Skeletal muscle satellite cell (primary cell): Measurements from ENCODE around the gene TMEM232.
"Not testable (repeated sequence)": the region's sequence is repeated elsewhere in the genome, so short reads cannot be mapped to it uniquely, and the experiment has no call there.

Experiments
- H3K27me3 ChIP-seq: 2 replicates; pipeline ENCODE4 v1.7.0; 2013; ENCODE audit warnings: low read length; ENCODE audit not compliant: control insufficient read depth, insufficient read depth
- H3K36me3 ChIP-seq: 2 replicates; pipeline ENCODE4 v1.7.0; 2013; ENCODE audit warnings: mild to moderate bottlenecking, control low read depth, low read length; ENCODE audit not compliant: insufficient read depth
- H3K4me1 ChIP-seq: 2 replicates; pipeline ENCODE4 v1.7.0; 2013; ENCODE audit warnings: low read length; ENCODE audit not compliant: control insufficient read depth, insufficient read depth
- H3K4me2 ChIP-seq: 2 replicates; pipeline ENCODE4 v1.7.0; 2013; ENCODE audit warnings: mild to moderate bottlenecking, low read length
- H3K4me3 ChIP-seq: 2 replicates; pipeline ENCODE4 v1.7.0; 2013; ENCODE audit warnings: low read length
- H3K9ac ChIP-seq: 2 replicates; pipeline ENCODE4 v1.7.0; 2013; ENCODE audit warnings: mild to moderate bottlenecking, low read depth, low read length, moderate library complexity
- H3K9me3 ChIP-seq: replicated peaks from 2 replicates; pipeline ENCODE4 v1.7.0; 2013; ENCODE audit warnings: mild to moderate bottlenecking, control low read depth, low read length

Gene TMEM232

DNA sequence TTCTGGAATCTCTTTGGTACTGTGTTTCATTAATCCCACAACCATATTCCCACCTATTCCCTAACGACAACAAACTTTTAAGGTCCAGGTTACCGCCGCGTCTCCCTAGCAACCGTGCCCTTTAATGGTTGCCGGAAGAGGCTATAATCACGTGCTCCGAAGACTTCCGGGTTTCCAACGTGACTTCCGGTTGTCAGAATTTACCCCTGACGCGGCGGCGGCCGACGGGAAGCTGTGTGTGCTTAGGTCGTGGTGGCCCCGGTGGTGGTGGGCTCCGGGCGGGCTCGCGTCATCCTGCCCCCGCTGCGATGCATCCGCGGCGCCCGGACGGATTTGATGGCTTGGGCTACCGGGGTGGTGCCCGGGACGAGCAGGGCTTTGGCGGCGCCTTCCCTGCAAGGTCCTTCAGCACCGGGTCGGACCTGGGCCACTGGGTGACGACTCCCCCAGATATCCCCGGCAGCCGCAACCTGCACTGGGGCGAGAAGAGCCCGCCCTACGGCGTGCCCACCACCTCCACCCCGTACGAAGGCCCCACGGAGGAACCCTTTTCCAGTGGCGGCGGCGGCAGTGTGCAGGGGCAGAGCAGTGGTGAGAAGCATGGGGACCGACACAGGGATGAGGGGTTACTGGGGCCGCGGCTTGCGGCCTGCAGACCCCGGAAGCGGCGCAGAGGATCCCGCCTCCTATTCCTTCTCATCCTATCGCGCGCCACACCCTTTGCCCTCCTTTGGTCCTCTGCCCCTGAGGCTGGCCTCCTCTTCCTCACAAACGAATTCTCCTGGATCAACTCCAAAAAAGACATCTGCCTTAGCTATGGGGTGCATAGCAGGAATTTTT lies 12.6 kb upstream of the TMEM232 start, which contains the start of gene SLC25A46:
Gene SLC25A46 (plus strand): TSS at position 196 of the 840 bp plus-strand sequence. CDS start 113 bp downstream, at position 309.
- Histone ChIP-seq H3K4me3 (peak within 1 kb of the TSS; percentile 87), H3K27me3 (no peaks in the 10 kb centered on the region), H3K4me2 (peak within 1 kb of the TSS; percentile 89), H3K9ac (peak within 1 kb of the TSS; percentile 93), H3K9me3 (no peaks in the 10 kb centered on the region), H3K4me1 (peaks cover 12% of the 10 kb centered on the region), H3K36me3 (peaks cover 2% of the 10 kb centered on the region)

DNA sequence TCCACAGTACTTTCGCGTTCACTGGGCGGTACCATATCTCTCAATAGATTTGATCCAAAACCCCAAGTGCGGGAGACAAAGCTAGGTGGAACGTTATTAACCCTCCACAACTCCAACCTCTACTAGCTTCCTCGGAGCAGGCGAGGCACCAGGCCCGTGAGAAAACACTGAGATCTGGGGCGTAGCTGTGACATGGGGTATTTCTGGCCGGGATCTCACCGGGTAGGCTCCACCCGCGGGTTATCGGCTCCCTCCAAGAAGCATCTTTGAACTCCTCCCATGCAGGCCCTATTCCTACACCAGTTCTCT lies 12.0 kb upstream of the TMEM232 start:
- Histone ChIP-seq H3K4me1 (peaks cover 12% of the 10 kb centered on the region), H3K9ac (peak overlapping the region; percentile 93), H3K4me2 (peak overlapping the region; percentile 89), H3K36me3 (no peaks in the 10 kb centered on the region), H3K4me3 (peak overlapping the region; percentile 87), H3K9me3 (no peaks in the 10 kb centered on the region), H3K27me3 (no peaks in the 10 kb centered on the region)

DNA sequence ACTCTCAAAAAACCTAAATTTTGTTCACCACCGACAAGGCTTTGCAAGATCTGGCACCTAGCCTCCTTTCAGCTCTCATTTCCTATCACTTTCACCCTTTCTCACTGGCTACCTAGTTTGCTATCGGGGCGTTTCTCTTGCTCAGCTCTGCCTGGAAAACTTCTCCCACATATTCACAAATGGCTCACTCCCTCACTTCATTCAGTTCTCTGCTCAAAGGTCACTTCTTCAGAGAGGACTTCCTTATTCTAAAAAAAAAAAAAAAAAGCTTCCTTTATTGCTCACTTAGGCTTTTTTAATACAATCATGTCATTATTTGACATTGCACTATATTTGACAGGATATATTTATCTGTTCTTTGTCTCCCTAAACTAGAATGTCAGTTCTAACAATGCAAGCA lies 10.3 kb upstream of the TMEM232 start:
- no peaks in the 10 kb centered on the region for H3K27me3 ChIP-seq
- H3K4me1 ChIP-seq, result peaks cover 12% of the 10 kb centered on the region
- H3K9ac ChIP-seq, result no peak overlapping the region
- no peaks in the 10 kb centered on the region for H3K36me3 ChIP-seq
- no peak overlapping the region for H3K4me3 ChIP-seq
- no peak overlapping the region for H3K4me2 ChIP-seq
- no peaks in the 10 kb centered on the region for H3K9me3 ChIP-seq

DNA sequence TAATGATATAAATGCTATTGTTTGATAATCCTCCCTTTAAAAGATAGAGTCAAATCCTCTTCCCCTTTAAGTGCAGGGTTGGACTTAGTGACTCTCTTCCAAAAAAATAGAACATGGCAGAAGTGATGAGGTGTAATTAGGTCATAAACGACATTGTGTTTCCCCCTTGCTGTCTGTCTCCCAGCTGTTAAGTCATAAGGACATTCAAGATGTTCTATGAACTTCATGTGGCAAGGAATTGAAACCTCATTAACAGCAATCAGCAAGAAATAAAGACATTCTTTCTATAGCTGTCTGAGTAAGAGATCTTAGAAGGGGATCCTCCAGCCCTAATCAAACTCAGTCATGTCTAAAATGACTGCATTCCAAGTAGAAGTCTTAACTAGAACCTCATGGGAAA lies 9.1 kb upstream of the TMEM232 start:
- H3K4me1 ChIP-seq, result peaks cover 7% of the 10 kb centered on the region
- H3K4me2 ChIP-seq, result no peak overlapping the region
- no peaks in the 10 kb centered on the region for H3K27me3 ChIP-seq
- no peaks in the 10 kb centered on the region for H3K36me3 ChIP-seq
- no peaks in the 10 kb centered on the region for H3K9me3 ChIP-seq
- no peak overlapping the region for H3K9ac ChIP-seq
- no peak overlapping the region for H3K4me3 ChIP-seq

DNA sequence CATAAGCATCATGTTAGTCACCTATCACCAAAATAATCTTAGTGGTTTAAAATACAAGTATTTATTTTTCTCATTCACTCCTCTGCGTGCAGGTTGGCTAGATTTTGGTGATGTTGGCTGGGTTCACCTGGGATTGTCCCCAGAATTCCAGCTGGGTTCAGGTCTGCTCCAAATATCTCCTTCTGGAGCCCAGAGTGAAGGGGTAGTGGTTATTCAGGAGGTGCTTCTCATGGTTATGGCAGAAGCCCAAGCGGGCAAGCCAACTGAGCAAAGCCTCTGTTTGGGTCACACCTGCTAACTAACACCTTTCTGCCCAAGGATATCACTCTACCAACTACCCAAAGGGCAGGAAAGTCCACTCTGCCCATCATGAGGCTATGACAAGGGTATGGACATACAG lies 7.6 kb upstream of the TMEM232 start:
- Histone ChIP-seq H3K4me1 (no peaks in the 10 kb centered on the region), H3K9me3 (no peaks in the 10 kb centered on the region), H3K4me2 (no peak overlapping the region), H3K36me3 (no peaks in the 10 kb centered on the region), H3K4me3 (no peak overlapping the region), H3K9ac (no peak overlapping the region), H3K27me3 (no peaks in the 10 kb centered on the region)

DNA sequence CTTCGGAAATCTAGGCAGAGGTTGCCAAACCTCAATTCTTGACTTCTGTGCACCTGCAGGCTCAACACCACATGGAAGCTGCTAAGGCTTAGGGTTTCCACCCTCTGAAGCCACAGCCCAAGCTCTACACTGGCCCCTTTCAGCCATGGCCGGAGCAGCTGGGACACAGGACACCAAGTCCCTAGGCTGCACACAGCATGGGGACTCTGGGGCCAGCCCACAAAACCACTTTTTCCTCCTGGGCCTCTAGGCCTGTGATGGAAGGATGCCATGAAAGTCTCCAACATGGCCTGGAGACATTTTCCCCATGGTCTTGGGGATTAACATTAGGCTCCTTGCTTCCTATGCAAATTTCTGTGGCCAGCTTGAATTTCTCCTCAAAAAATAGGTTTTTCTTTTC lies 5.0 kb upstream of the TMEM232 start:
- not testable (repeated sequence) for H3K9ac ChIP-seq, H3K9me3 ChIP-seq, H3K4me2 ChIP-seq, H3K27me3 ChIP-seq, H3K36me3 ChIP-seq, H3K4me3 ChIP-seq, H3K4me1 ChIP-seq

DNA sequence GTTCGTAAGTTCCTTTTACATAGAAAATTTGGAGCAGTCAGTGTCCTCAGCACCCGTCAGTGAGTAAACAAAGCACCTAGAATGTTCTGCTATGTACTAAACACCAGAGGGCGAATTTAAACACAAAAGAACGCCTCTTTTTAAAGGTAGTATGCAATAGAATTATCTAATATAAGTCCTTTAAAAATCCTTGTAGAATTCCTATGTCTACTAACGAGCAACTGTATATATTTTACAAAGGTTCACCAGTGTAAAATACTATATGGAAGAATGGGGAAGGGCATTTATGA lies 499 bp upstream of the TMEM232 start:
- Histone ChIP-seq H3K9me3 (no peaks in the 10 kb centered on the region), H3K4me2 (peak overlapping the region; percentile 31), H3K4me1 (no peaks in the 10 kb centered on the region), H3K27me3 (no peaks in the 10 kb centered on the region), H3K9ac (no peak overlapping the region), H3K36me3 (no peaks in the 10 kb centered on the region), H3K4me3 (peak overlapping the region; percentile 61)

DNA sequence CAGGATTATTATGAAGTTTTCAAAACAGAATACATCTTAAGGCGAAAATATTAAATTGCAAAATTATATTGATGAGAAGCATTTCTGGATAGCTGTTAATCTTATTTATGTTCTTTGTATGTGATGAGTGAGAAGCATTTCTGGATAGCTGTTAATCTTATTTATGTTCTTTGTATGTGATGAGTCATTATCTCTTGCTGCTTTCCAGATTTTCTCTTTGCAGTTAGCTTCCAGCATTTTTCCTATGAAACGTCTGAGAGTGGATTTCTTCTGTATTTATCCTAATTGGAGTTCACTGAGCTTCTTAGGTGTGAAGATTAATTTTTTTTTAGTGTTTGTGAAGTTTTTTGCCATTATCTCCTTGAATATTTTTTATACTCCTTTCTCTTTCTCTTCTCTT lies 8.2 kb downstream of the TMEM232 start:
- Histone ChIP-seq H3K36me3 (no peaks in the 10 kb centered on the region), H3K4me2 (no peak overlapping the region), H3K9me3 (no peaks in the 10 kb centered on the region), H3K4me1 (no peaks in the 10 kb centered on the region), H3K27me3 (no peaks in the 10 kb centered on the region), H3K9ac (no peak overlapping the region), H3K4me3 (no peak overlapping the region)

DNA sequence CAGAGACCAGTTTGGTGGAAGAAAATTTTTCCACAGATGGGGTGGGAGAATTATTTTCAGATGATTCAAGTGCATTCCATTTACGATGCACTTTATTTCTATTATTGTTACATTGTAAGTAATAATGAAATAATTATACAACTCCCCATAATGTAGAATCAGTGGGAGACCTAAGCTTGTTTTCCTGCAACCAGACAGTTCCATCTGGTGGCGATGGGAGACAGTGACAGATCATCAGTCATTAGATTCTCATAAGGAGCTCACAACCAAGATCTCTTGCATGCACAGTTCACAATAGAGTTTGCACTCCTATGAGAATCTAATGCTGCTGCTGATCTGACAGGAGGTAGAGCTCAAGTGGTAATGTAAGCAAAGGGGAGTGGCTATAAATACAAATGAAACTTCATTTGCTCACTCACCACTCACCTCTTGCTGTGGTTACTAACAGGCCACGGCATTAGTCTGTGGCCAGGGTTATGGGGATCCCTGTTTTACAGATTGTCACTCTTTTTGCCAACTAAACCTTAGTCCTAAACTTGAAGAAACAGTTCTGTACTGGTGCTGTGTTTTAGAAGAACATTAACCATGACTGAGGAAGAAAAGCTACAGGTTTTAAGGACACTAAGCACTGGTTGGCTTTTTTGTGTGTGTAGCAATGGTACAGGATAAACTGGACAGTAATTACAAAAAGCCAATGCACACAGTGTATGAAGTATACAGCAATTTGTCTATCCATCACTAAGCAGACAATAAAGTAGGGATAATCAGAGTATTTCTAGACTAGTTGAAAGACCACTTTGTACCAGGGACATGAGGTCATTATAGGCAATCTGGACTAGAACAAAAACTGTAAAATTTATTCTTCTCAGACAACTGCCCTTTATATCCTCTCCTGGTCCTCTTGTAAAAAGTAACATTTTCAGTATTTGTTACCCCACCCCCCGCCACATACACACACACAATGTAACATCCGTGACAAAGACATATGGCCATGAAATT lies 9.9 kb downstream of the TMEM232 start:
- Histone ChIP-seq H3K4me3 (no peak overlapping the region), H3K4me1 (no peaks in the 10 kb centered on the region), H3K4me2 (no peak overlapping the region), H3K27me3 (no peaks in the 10 kb centered on the region), H3K9ac (no peak overlapping the region), H3K9me3 (no peaks in the 10 kb centered on the region), H3K36me3 (no peaks in the 10 kb centered on the region)

DNA sequence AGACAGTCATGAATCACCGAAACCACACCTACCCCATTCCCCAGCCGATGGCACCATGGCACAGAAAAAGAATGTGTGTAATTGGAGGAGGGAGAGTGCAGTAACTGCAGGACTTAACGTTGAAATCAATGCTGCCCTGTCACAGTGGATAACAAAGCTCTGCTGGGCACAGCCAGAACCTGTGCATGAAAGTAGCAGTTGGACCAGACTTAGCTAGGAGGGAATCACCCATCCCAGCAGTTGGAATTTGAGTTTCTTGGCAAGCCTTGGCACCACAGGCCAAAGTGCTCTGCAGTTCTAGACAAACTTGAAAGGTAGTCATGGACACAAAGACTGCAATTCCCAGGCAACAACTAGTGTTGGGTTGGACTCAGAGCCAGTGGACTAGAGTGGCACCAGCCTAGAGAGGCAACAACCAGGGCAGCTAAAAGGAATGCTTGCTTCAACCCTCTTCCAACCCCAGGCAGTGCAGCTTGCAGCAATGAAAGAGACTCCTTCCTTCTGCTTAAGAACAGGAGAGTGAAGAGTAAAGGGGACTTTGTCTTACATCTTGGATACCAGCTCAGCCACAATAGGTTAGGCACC lies 19.1 kb downstream of the TMEM232 start:
- Histone ChIP-seq H3K4me3 (no peak overlapping the region), H3K9ac (no peak overlapping the region), H3K4me2 (no peak overlapping the region), H3K4me1 (peaks cover 17% of the 10 kb centered on the region), H3K9me3 (no peaks in the 10 kb centered on the region), H3K27me3 (no peaks in the 10 kb centered on the region), H3K36me3 (no peaks in the 10 kb centered on the region)

DNA sequence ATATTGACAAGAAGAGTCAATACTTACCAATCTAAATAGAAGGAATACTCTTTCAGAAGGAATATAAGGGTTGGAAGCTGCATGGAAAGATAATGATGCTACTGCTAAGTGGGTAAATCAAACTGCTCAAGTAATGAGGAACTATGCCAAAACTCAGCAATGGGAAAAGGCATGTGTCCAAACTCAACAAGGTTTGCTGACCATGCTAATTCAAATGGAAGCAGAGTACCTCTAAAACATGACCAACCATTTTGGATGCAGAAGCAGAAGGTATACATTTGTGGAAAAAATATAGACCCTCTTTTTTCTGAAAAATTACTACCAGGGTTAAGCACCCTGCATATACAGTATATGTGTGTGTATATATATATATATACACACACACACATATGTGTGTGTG lies 21.1 kb downstream of the TMEM232 start:
- Histone ChIP-seq H3K27me3 (no peaks in the 10 kb centered on the region), H3K36me3 (no peaks in the 10 kb centered on the region), H3K9ac (no peak overlapping the region), H3K4me1 (peaks cover 19% of the 10 kb centered on the region), H3K4me3 (no peak overlapping the region), H3K4me2 (no peak overlapping the region), H3K9me3 (no peaks in the 10 kb centered on the region)
